CD14-positive monocyte (primary cell): ENCODE data around the gene ALKAL2. TPM values are rescaled to one million over a fixed set of nuclear protein-coding genes. Genes with fewer than 3 reads are reported as not detected.

Experiments used
- DNase-seq, 3 donors: peaks; one replicate each; pipeline ENCODE4 v3.0.0-alpha.2; 2011 to 2022
- H2AFZ ChIP-seq: 2 replicates; pipeline ENCODE4 v1.6.0; 2012; ENCODE audit warnings: mild to moderate bottlenecking, low read depth, low read length, inconsistent platforms; ENCODE audit not compliant: insufficient read depth, poor library complexity, severe bottlenecking
- H3K27ac ChIP-seq, 2 donors: 1 replicate in 1 of 2; 2 replicates in 1 of 2; pipeline ENCODE4 v1.5.1; 2012 to 2013; ENCODE audit warnings: low read length in 2 of 2, control low read depth in 1 of 2, inconsistent platforms in 1 of 2, low read depth in 1 of 2, mild to moderate bottlenecking in 1 of 2
- H3K27me3 ChIP-seq, 2 donors: one replicate each; pipeline versions ENCODE4 v1.6.0 to v1.6.1; 2011 to 2013; ENCODE audit warnings: low read length in 2 of 2; ENCODE audit not compliant: control insufficient read depth in 2 of 2, insufficient read depth in 2 of 2
- H3K36me3 ChIP-seq, 2 donors: replicated peaks in 1 of 2; 1 replicate in 1 of 2; 2 replicates in 1 of 2; pipeline versions ENCODE4 v1.5.1 to v1.6.1; 2012 to 2013; ENCODE audit warnings: low read length in 2 of 2, control low read depth in 1 of 2, inconsistent platforms in 1 of 2, mild to moderate bottlenecking in 1 of 2; ENCODE audit not compliant: insufficient read depth in 2 of 2, control insufficient read depth in 1 of 2
- H3K4me1 ChIP-seq, 2 donors: 1 replicate in 1 of 2; 2 replicates in 1 of 2; pipeline versions ENCODE4 v1.5.1 to v1.6.1; 2012 to 2013; ENCODE audit warnings: low read length in 2 of 2, control low read depth in 1 of 2, inconsistent platforms in 1 of 2, mild to moderate bottlenecking in 1 of 2, moderate library complexity in 1 of 2; ENCODE audit not compliant: insufficient read depth in 2 of 2, control insufficient read depth in 1 of 2
- H3K4me2 ChIP-seq: replicated peaks from 2 replicates; pipeline ENCODE3; 2012; ENCODE audit warnings: low read length, moderate library complexity, mild to moderate bottlenecking; ENCODE audit not compliant: poor library complexity, severe bottlenecking; ENCODE audit errors: extremely low read depth
- H3K4me3 ChIP-seq, 3 experiments: fragments of 200-600 bp in 1 of 3; sonication (generic) in 1 of 3; replicated peaks in 1 of 3; 1 replicate in 2 of 3; 2 replicates in 1 of 3; pipeline ENCODE4 v1.5.1; 2011 to 2013; ENCODE audit warnings: low read length in 3 of 3, mild to moderate bottlenecking in 3 of 3, control low read depth in 2 of 3, low read depth in 2 of 3, inconsistent platforms in 1 of 3, moderate library complexity in 1 of 3
- H3K79me2 ChIP-seq: 2 replicates; pipeline ENCODE4 v1.6.0; 2012; ENCODE audit warnings: mild to moderate bottlenecking, control low read depth, inconsistent platforms, low read length, moderate library complexity; ENCODE audit not compliant: insufficient read depth
- H3K9ac ChIP-seq: 2 replicates; pipeline ENCODE4 v1.6.0; 2017; ENCODE audit warnings: low read length, mild to moderate bottlenecking; ENCODE audit not compliant: insufficient read depth, poor library complexity, severe bottlenecking
- H3K9me3 ChIP-seq, 2 donors: replicated peaks in 1 of 2; 1 replicate in 1 of 2; 2 replicates in 1 of 2; pipeline versions ENCODE4 v1.5.1 to v1.6.1; 2012 to 2013; ENCODE audit warnings: low read length in 2 of 2, control low read depth in 1 of 2; ENCODE audit not compliant: control insufficient read depth in 1 of 2, insufficient read depth in 1 of 2
- H4K20me1 ChIP-seq: 2 replicates; pipeline ENCODE4 v1.6.0; 2012; ENCODE audit warnings: mild to moderate bottlenecking, low read length, control low read depth, moderate library complexity; ENCODE audit not compliant: insufficient read depth
- H3K27ac Mint-ChIP-seq, 7 donors: one replicate each; pipeline ENCODE4 v1.8.0; 2020; ENCODE audit warnings: mild to moderate bottlenecking in 7 of 7, mixed read lengths in 7 of 7, moderate library complexity in 6 of 7, inconsistent platforms in 2 of 7
- H3K27me3 Mint-ChIP-seq, 3 donors: one replicate each; pipeline ENCODE4 v1.8.0; 2021 to 2022; ENCODE audit warnings: low read depth in 3 of 3, mild to moderate bottlenecking in 3 of 3, mixed read lengths in 3 of 3, moderate library complexity in 3 of 3, inconsistent platforms in 1 of 3
- H3K36me3 Mint-ChIP-seq, 2 donors: one replicate each; pipeline ENCODE4 v1.8.0; 2020; ENCODE audit warnings: mixed read lengths in 2 of 2, inconsistent platforms in 1 of 2, mild to moderate bottlenecking in 1 of 2
- H3K4me1 Mint-ChIP-seq: one replicate; pipeline ENCODE4 v1.8.0; 2020; ENCODE audit warnings: mild to moderate bottlenecking, mixed read lengths
- H3K4me3 Mint-ChIP-seq, 2 donors: one replicate each; pipeline ENCODE4 v1.8.0; 2020; ENCODE audit warnings: mild to moderate bottlenecking in 2 of 2, mixed read lengths in 2 of 2, moderate library complexity in 1 of 2
- H3K9me3 Mint-ChIP-seq, 7 donors: one replicate each; pipeline ENCODE4 v1.8.0; 2020 to 2022; ENCODE audit warnings: mixed read lengths in 7 of 7, mild to moderate bottlenecking in 6 of 7, moderate library complexity in 6 of 7, inconsistent platforms in 2 of 7
- WGBS: methylation state at CpG from one replicate; pipeline ENCODE4 v1.1.5; 2013; ENCODE audit warnings: missing lambda C conversion rate; ENCODE audit not compliant: insufficient coverage; 5-methylcytosine and 5-hydroxymethylcytosine counted together
- intact Hi-C, 2 donors: fragments of 100-400 bp; cut with micrococcal nuclease; formaldehyde crosslinking; loops; one replicate each; pipeline versions ENCODE4 v1.15.0 to v1.15.1; 2023
- polyA plus RNA-seq, 3 donors: library from polyadenylated mRNA; depleted of rRNA in 1 of 3; unstranded in 2 of 3; stranded (reverse) in 1 of 3; fragments of 300-500 nt in 2 of 3; fragments of >200 nt in 1 of 3; fragmentation: Illumina TruSeq in 2 of 3; gene quantifications; 1 replicate in 2 of 3; 2 replicates in 1 of 3; pipeline ENCODE4 v1.2.3, GENCODE V29; 2012 to 2021
- TF ChIP-seq, protein P1 (sequence below): fragments of 200-600 bp; IDR thresholded peaks from one replicate; pipeline ENCODE4 v1.8.0; 2022; ENCODE audit warnings: antibody characterized with exemption, mild to moderate bottlenecking

ALKAL2 gene
- polyA plus RNA-seq, 3 donors = not detected

DNA sequence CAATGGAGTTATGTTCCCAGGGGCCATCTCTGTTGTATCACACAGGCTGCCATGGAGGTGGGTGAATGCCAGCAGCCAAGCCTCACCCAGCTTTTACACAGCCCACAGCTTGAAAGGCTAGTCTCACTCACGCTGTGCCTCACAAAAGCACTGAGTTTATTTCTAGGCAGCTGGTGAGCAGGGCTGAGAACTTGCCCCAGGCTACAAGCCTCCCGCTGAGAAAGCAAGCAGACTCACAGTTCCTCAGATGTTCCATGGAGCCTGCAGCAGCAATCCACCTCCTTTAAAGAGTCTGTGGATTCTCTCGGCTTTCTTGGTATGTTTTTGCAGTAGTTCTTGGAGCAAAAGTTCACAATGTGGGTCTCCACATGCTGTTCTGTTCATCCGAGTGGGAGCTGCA lies 40.9 kb upstream of the ALKAL2 start:
- Histone ChIP-seq H3K9ac (no peak overlapping the region), H3K4me1 (no peaks in the 10 kb centered on the region), H3K4me3 (no peak overlapping the region), H3K36me3 (no peaks in the 10 kb centered on the region), H4K20me1 (no peaks in the 10 kb centered on the region), H3K27ac (no peak overlapping the region), H3K4me2 (no peak overlapping the region), H2AFZ (no peak overlapping the region), H3K9me3 (peaks cover 10% of the 10 kb centered on the region in 2 donors), H3K27me3 (no peaks in the 10 kb centered on the region), H3K79me2 (no peaks in the 10 kb centered on the region)
- WGBS = 87% methylated on average over 2 of the region's 4 CpGs
- Mint-ChIP-seq H3K36me3 (no peaks in the 10 kb centered on the region), H3K4me1 (no peaks in the 10 kb centered on the region), H3K4me3 (no peak overlapping the region), H3K27me3 (peaks cover 0 to 3% (median 0%) of the 10 kb centered on the region in 3 donors), H3K9me3 (peaks cover 4 to 15% (median 11%) of the 10 kb centered on the region in 7 donors), H3K27ac (no peak overlapping the region)
- intact Hi-C loops = no loop called here
- no peak for DNase-seq
- TF ChIP-seq, protein P1, sequence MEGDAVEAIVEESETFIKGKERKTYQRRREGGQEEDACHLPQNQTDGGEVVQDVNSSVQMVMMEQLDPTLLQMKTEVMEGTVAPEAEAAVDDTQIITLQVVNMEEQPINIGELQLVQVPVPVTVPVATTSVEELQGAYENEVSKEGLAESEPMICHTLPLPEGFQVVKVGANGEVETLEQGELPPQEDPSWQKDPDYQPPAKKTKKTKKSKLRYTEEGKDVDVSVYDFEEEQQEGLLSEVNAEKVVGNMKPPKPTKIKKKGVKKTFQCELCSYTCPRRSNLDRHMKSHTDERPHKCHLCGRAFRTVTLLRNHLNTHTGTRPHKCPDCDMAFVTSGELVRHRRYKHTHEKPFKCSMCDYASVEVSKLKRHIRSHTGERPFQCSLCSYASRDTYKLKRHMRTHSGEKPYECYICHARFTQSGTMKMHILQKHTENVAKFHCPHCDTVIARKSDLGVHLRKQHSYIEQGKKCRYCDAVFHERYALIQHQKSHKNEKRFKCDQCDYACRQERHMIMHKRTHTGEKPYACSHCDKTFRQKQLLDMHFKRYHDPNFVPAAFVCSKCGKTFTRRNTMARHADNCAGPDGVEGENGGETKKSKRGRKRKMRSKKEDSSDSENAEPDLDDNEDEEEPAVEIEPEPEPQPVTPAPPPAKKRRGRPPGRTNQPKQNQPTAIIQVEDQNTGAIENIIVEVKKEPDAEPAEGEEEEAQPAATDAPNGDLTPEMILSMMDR = no peak

DNA sequence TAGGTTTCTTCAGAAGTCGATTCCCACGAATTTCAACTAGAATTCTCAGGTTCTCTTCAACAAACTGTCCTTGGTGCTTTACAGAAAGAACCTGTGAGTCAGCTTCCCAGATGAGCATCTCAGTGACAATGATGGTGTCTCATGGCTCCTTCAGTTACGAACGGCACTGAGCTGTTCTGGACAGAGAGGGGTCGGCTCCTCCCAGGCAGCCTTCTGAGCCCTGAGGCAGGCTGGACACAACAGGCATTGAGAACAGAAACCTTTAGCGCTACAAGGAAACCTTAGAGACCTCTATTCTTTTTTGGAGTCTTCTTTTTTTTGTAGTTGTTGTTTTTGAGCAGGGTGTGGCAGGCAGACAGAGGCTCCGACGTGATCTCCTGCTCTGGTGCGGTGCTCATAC lies 35.1 kb upstream of the ALKAL2 start:
- H3K36me3 Mint-ChIP-seq = no peaks in the 10 kb centered on the region
- Histone ChIP-seq H3K9ac (no peak overlapping the region), H3K4me2 (no peak overlapping the region), H3K27me3 (no peaks in the 10 kb centered on the region), H3K4me1 (no peaks in the 10 kb centered on the region), H3K79me2 (no peaks in the 10 kb centered on the region), H3K36me3 (no peaks in the 10 kb centered on the region), H3K4me3 (no peak overlapping the region), H2AFZ (no peak overlapping the region), H3K27ac (no peak overlapping the region), H4K20me1 (no peaks in the 10 kb centered on the region), H3K9me3 (peaks cover 0 to 9% of the 10 kb centered on the region in 2 donors)
- intact Hi-C loops = no loop called here
- peaks cover 7 to 17% (median 10%) of the 10 kb centered on the region in 7 donors for H3K9me3 Mint-ChIP-seq
- no peaks in the 10 kb centered on the region for H3K4me1 Mint-ChIP-seq
- H3K27me3 Mint-ChIP-seq = peaks cover 0 to 2% (median 0%) of the 10 kb centered on the region in 3 donors
- TF ChIP-seq, protein P1 = no peak
- 88% methylated on average over 4 of the region's 9 CpGs for WGBS
- H3K27ac Mint-ChIP-seq = no peak overlapping the region
- DNase-seq = no peak
- H3K4me3 Mint-ChIP-seq = no peak overlapping the region
